GM12873 (cell line): ENCODE measurements around the gene GALNT2.

Source experiments
- CTCF ChIP-seq: IDR thresholded peaks from 2 replicates; pipeline ENCODE4 v1.5.1; 2012; ENCODE audit warnings: low read depth, mild to moderate bottlenecking, moderate library complexity, low read length, control low read depth; ENCODE audit not compliant: insufficient read depth; ENCODE audit errors: missing control alignments

The GALNT2 gene

GRCh38 chr1:230086151-230086550 is 19.1 kb downstream of the GALNT2 start:
- no peak for TF ChIP-seq CTCF

- no peak for TF ChIP-seq CTCF
These were observed 20.1 kb downstream of the GALNT2 start for GRCh38 chr1:230087028-230087716.

GRCh38 chr1:230087717-230088105 is 20.7 kb downstream of the GALNT2 start:
- no peak for TF ChIP-seq CTCF

- TF ChIP-seq CTCF: no peak
These were observed 23.2 kb downstream of the GALNT2 start for GRCh38 chr1:230090194-230090711.

GRCh38 chr1:230091473-230092231 is 24.6 kb downstream of the GALNT2 start:
- no peak for TF ChIP-seq CTCF

- no peak for TF ChIP-seq CTCF
These were observed 27.7 kb downstream of the GALNT2 start for GRCh38 chr1:230094746-230095145.

- no peak for TF ChIP-seq CTCF
These were observed 28.9 kb downstream of the GALNT2 start for GRCh38 chr1:230095938-230096337.
